Fibroblast of villous mesenchyme (primary cell): Measurements from ENCODE around the gene IRS1. TPM values are rescaled to one million over a fixed set of nuclear protein-coding genes. Genes with fewer than 3 reads are reported as not detected.
A peak's percentile ranks its signal among the peaks of the same experiment; 100 is the strongest.

ENCODE experiments used
- DNase-seq: peaks from one replicate; pipeline ENCODE4 v3.0.0-alpha.2; 2010; ENCODE audit warnings: low read depth
- H3K4me3 ChIP-seq: 2 replicates; pipeline ENCODE4 v1.5.1; 2011; ENCODE audit warnings: low read depth, mild to moderate bottlenecking, low read length
- total RNA-seq: library from RNA; depleted of rRNA; stranded (reverse); fragments of >200 nt; gene quantifications from 2 replicates; pipeline ENCODE4 v1.2.3, GENCODE V29; 2012
- TF ChIP-seq, protein P1 (sequence below): IDR thresholded peaks from 2 replicates; pipeline ENCODE4 v1.5.1; 2012; ENCODE audit warnings: low read depth, mild to moderate bottlenecking, low read length; ENCODE audit not compliant: insufficient read depth

IRS1 gene
- total RNA-seq, 1 donor, result 33.2 TPM

DNA sequence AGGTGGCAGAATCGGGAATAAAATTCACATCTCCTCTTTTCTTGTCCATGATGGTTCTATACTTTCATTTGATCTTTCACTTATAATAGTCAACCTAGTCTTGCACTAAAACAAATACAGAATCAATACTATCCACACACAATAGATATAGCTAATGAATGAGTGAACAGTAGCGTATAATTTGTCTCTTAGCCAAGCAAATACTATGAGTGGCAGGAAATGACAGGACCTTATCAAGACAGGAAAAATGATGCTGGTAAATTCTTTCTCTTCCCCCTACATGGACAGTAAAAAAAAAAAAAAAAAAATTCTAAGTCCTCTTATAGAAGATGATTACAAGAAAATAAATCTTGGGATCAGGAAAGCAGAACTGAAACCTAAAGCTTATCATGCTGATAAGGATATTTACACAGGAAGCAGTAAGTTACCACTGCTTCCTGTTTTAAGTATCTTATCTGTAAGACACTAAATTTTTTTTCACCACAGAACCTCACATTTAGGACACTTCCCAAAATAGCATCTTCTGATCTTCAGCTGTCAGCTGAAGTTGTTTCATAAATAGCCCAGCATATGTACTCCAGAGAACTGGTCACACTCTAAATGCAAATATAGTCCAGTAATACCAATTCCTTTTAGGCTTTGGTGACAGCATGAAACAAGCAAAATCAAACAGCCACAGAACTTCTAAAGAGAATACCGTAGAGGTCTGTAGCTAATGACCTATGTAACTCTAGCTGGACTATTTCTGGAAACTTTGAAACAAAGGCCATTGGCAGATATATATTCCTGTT, 27.0 kb downstream of the IRS1 start:
- peak; percentile 93 for DNase-seq
- TF ChIP-seq, protein P1, sequence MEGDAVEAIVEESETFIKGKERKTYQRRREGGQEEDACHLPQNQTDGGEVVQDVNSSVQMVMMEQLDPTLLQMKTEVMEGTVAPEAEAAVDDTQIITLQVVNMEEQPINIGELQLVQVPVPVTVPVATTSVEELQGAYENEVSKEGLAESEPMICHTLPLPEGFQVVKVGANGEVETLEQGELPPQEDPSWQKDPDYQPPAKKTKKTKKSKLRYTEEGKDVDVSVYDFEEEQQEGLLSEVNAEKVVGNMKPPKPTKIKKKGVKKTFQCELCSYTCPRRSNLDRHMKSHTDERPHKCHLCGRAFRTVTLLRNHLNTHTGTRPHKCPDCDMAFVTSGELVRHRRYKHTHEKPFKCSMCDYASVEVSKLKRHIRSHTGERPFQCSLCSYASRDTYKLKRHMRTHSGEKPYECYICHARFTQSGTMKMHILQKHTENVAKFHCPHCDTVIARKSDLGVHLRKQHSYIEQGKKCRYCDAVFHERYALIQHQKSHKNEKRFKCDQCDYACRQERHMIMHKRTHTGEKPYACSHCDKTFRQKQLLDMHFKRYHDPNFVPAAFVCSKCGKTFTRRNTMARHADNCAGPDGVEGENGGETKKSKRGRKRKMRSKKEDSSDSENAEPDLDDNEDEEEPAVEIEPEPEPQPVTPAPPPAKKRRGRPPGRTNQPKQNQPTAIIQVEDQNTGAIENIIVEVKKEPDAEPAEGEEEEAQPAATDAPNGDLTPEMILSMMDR, result no peak
- H3K4me3 ChIP-seq, result no peak overlapping the region

DNA sequence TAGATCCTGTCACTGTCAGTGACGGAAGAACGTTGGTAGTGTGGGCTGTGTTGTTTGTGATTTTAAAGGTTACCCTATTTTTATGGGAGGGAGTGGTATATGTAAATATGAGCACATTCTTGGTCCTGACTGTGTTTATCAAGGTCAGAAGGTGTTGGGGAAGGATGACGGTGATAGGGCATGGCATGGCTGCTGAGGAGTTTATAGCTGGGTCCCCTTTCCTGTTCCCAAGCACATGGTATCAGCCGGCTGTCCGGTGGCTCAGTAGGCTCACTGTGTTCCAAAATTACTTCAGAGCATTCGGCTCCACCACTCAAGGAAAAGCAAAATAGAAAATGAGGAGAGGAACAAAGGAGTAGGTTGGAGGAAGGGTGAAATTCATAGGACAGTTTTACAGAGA, 28.6 kb downstream of the IRS1 start:
- DNase-seq, result no peak
- no peak overlapping the region for H3K4me3 ChIP-seq
- TF ChIP-seq, protein P1, result no peak

DNA sequence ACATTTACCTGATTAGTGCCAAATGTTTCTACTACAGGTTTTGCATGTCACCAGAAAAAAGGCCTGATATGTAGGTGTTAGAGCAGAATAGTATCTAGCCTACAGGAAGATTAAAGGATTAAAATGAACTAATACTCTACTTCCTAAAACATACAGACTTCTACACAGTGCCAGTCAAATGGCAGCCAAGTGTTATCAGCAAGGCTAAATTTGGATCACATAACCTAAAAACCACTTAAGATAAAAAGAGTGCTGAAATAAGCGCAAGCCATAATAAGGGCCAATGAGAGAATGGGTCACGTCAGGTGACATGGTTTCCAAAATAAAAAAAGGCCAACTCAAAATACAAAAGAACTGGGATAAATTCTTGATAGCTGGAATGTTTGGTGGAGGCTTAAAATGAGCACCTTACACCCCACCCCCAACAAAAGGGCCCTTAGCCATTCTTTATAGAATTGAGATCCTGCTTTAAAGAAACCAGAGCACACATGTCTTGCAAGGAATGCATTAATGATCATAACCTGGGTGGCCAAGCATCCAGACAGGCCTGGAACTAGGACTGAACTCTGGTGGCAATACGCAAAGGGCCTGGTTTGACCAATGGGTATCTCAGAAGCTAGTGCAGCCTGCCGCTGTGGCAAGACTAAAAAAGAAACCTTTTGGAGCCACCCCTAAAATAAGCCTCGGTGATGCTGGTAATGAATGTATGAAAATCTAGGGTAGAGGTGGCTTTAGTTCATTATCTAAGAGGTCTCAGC, 32.4 kb downstream of the IRS1 start:
- H3K4me3 ChIP-seq, result no peak overlapping the region
- TF ChIP-seq, protein P1, result no peak
- DNase-seq, result no peak

GRCh38 chr2:226766352-226767055, 33.1 kb downstream of the IRS1 start:
- TF ChIP-seq, protein P1, result no peak
- H3K4me3 ChIP-seq, result no peak overlapping the region
- peak; percentile 56 for DNase-seq

DNA sequence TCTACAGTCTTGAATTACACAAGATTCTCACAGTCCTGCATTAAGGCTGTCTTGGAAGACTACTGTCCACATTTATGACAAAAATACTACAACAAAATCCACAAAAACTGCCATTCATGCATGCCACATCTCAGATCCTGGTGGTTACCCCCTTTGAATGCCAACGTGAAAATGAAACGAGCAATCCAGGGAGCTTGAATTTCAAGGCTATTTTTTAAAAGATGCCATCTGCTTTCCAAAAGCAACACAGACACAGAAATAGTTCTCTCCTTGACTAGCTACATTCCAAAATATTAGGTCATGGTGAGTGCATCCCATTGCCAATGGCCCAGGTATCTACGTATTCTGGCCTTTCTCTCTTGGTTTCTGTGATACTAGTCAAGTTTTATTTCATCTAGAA, 36.3 kb downstream of the IRS1 start:
- DNase-seq, result no peak
- TF ChIP-seq, protein P1, result no peak
- H3K4me3 ChIP-seq, result no peak overlapping the region

DNA sequence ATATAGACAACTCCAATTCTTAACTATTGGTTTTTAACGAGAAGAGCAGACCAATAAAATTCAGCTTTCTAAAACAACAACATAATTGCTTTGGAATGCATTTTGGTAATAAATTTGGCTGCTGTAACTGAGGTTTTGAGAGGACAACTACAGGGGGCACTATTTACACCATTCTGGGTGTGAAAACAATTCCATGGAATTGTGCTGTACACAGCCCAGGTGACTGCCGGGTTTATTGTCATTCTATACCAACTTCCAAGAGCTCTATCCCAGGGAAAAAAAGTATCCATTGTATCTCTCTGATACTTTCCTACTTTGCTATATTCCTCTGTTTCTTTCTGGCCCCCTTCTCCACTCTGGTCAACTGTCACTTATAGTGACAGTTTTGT, 38.4 kb downstream of the IRS1 start:
- no peak for DNase-seq
- TF ChIP-seq, protein P1, result peak; percentile 8
- H3K4me3 ChIP-seq, result no peak overlapping the region
